IMR-90 (cell line): ENCODE results near the gene ENPP7. TPM values are rescaled to one million over a fixed set of nuclear protein-coding genes. Genes with fewer than 3 reads are reported as not detected.

ENCODE experiments used
- ATAC-seq: fragments of 200-7000 bp; cut with Tn5 transposase; 2 replicates; pipeline ENCODE4 v1.9.1; 2020; ENCODE audit warnings: low read depth, mild to moderate bottlenecking, moderate library complexity
- BruUV-seq: library from RNA; stranded (reverse); fragments of 400-500 nt; replicated peaks from 2 replicates; lab custom pipeline; 2021; lab: Mats Ljungman, UMichigan
- CTCF ChIA-PET: fragments of 300-600 bp; formaldehyde crosslinking; extraction: SDS; loops from one replicate; lab custom pipeline; 2021; ENCODE audit warnings: antibody characterized with exemption; lab: Yijun Ruan, JAX
- POLR2A ChIA-PET: fragments of 300-600 bp; sonication (Branson Sonifier 250); formaldehyde crosslinking; loops from one replicate; lab custom pipeline; 2022; ENCODE audit warnings: antibody characterized with exemption; ENCODE audit not compliant: unreplicated experiment; lab: Charles Lee
- DNase-seq: peaks from one replicate; pipeline ENCODE4 v3.0.0; 2013
- H2AFZ ChIP-seq: replicated peaks from 2 replicates; pipeline ENCODE3; 2013; ENCODE audit warnings: low read length, mild to moderate bottlenecking; ENCODE audit not compliant: poor library complexity
- H2AK5ac ChIP-seq: 2 replicates; pipeline ENCODE4 v1.6.1; 2013; ENCODE audit warnings: low read depth, low read length, inconsistent platforms
- H2AK9ac ChIP-seq: replicated peaks from 2 replicates; pipeline ENCODE3; 2013; ENCODE audit warnings: mild to moderate bottlenecking, low read depth, low read length, moderate library complexity; ENCODE audit not compliant: poor library complexity
- H2BK120ac ChIP-seq: 2 replicates; pipeline ENCODE4 v1.6.1; 2013; ENCODE audit warnings: low read depth, low read length, inconsistent platforms
- H2BK15ac ChIP-seq: 3 replicates; pipeline ENCODE4 v1.6.1; 2013; ENCODE audit warnings: low read depth, low read length, inconsistent platforms
- H2BK20ac ChIP-seq: 2 replicates; pipeline ENCODE4 v1.6.1; 2013; ENCODE audit warnings: low read depth, mild to moderate bottlenecking, inconsistent platforms, low read length, moderate library complexity
- H2BK5ac ChIP-seq: 2 replicates; pipeline ENCODE4 v1.6.1; 2013; ENCODE audit warnings: mild to moderate bottlenecking, low read depth, low read length, inconsistent platforms; ENCODE audit not compliant: poor library complexity, severe bottlenecking
- H3K14ac ChIP-seq: replicated peaks from 2 replicates; pipeline ENCODE4 v1.6.1; 2013; ENCODE audit warnings: low read depth, low read length, inconsistent platforms
- H3K18ac ChIP-seq: 2 replicates; pipeline ENCODE4 v1.6.1; 2013; ENCODE audit warnings: low read depth, low read length, control low read depth
- H3K23ac ChIP-seq: 2 replicates; pipeline ENCODE4 v1.6.1; 2013; ENCODE audit warnings: low read depth, low read length, inconsistent platforms
- H3K27ac ChIP-seq: 2 replicates; pipeline ENCODE4 v1.5.1; 2013; ENCODE audit warnings: mild to moderate bottlenecking, control low read depth, low read length; ENCODE audit not compliant: insufficient read depth
- H3K27me3 ChIP-seq: 2 replicates; pipeline ENCODE4 v1.6.1; 2013; ENCODE audit warnings: low read length; ENCODE audit not compliant: control insufficient read depth, insufficient read depth
- H3K36me3 ChIP-seq: 2 replicates; pipeline ENCODE4 v1.6.1; 2013; ENCODE audit warnings: low read length, mixed read lengths; ENCODE audit not compliant: control insufficient read depth, insufficient read depth
- H3K4ac ChIP-seq: 2 replicates; pipeline ENCODE4 v1.6.1; 2013; ENCODE audit warnings: low read depth, low read length, inconsistent platforms
- H3K4me1 ChIP-seq: 2 replicates; pipeline ENCODE4 v1.6.1; 2013; ENCODE audit warnings: low read length, mixed read lengths; ENCODE audit not compliant: control insufficient read depth, insufficient read depth
- H3K4me2 ChIP-seq: 2 replicates; pipeline ENCODE4 v1.6.1; 2013; ENCODE audit warnings: low read depth, mild to moderate bottlenecking, control low read depth, low read length, moderate library complexity
- H3K4me3 ChIP-seq: 2 replicates; pipeline ENCODE4 v1.5.1; 2013; ENCODE audit warnings: low read depth, mild to moderate bottlenecking, control low read depth, low read length, moderate library complexity; ENCODE audit not compliant: insufficient read depth
- H3K56ac ChIP-seq: 2 replicates; pipeline ENCODE4 v1.6.1; 2013; ENCODE audit warnings: low read length, inconsistent platforms; ENCODE audit not compliant: insufficient read depth; ENCODE audit errors: extremely low read depth
- H3K79me1 ChIP-seq, 2 experiments: 2 replicates each; pipeline ENCODE4 v1.6.1; 2013; ENCODE audit warnings: low read length in 2 of 2, inconsistent platforms in 1 of 2, low read depth in 1 of 2
- H3K9ac ChIP-seq: 2 replicates; pipeline ENCODE4 v1.6.1; 2013; ENCODE audit warnings: low read depth, low read length, control low read depth
- H3K9me1 ChIP-seq: 2 replicates; pipeline ENCODE4 v1.6.1; 2013; ENCODE audit warnings: low read length, inconsistent platforms; ENCODE audit not compliant: insufficient read depth
- H3K9me3 ChIP-seq: 2 replicates; pipeline ENCODE4 v1.6.1; 2013; ENCODE audit warnings: low read length; ENCODE audit not compliant: control insufficient read depth, insufficient read depth
- H4K20me1 ChIP-seq: 2 replicates; pipeline ENCODE4 v1.6.1; 2013; ENCODE audit warnings: low read length, inconsistent platforms; ENCODE audit not compliant: insufficient read depth
- H4K5ac ChIP-seq: 2 replicates; pipeline ENCODE4 v1.6.1; 2013; ENCODE audit warnings: mild to moderate bottlenecking, low read depth, low read length, control low read depth
- H4K8ac ChIP-seq, 2 experiments: 2 replicates each; pipeline ENCODE4 v1.6.1; 2013; ENCODE audit warnings: low read depth in 2 of 2, low read length in 2 of 2, control low read depth in 1 of 2, inconsistent platforms in 1 of 2
- H4K91ac ChIP-seq: 2 replicates; pipeline ENCODE4 v1.6.1; 2013; ENCODE audit warnings: low read depth, low read length, inconsistent platforms; ENCODE audit not compliant: insufficient read depth
- BHLHE40 ChIP-seq: fragments of 150-350 bp; IDR thresholded peaks from 2 replicates; pipeline ENCODE4 v1.6.1; 2016; ENCODE audit warnings: mild to moderate bottlenecking, low read depth, low read length
- CEBPB ChIP-seq: IDR thresholded peaks from 2 replicates; pipeline ENCODE4 v1.6.1; 2012; ENCODE audit warnings: low read depth, low read length, improper control_type of control experiment
- CHD1 ChIP-seq: IDR thresholded peaks from 2 replicates; pipeline ENCODE4 v1.6.1; 2012; ENCODE audit warnings: low read depth, low read length, improper control_type of control experiment
- CTCF ChIP-seq: conservative IDR thresholded peaks from 2 replicates; pipeline ENCODE4 v1.5.1; 2012; ENCODE audit warnings: mild to moderate bottlenecking, low read depth, low read length, improper control_type of control experiment
- ELK1 ChIP-seq: fragments of 150-350 bp; IDR thresholded peaks from 2 replicates; pipeline ENCODE4 v1.6.1; 2016; ENCODE audit warnings: low read depth, mild to moderate bottlenecking, low read length, moderate library complexity, borderline replicate concordance
- FOS ChIP-seq: fragments of 150-350 bp; IDR thresholded peaks from 2 replicates; pipeline ENCODE4 v1.6.1; 2016; ENCODE audit warnings: low read depth, low read length
- MAFK ChIP-seq: IDR thresholded peaks from 2 replicates; pipeline ENCODE4 v1.6.1; 2012; ENCODE audit warnings: low read depth, low read length, improper control_type of control experiment
- MAZ ChIP-seq: IDR thresholded peaks from 2 replicates; pipeline ENCODE4 v1.6.1; 2012; ENCODE audit warnings: low read depth, mild to moderate bottlenecking, low read length, improper control_type of control experiment, moderate library complexity, borderline replicate concordance
- MXI1 ChIP-seq: IDR thresholded peaks from 2 replicates; pipeline ENCODE4 v1.6.1; 2012; ENCODE audit warnings: low read depth, mild to moderate bottlenecking, low read length, moderate library complexity, borderline replicate concordance
- NFE2L2 ChIP-seq: fragments of 150-350 bp; IDR thresholded peaks from 2 replicates; pipeline ENCODE4 v1.6.1; 2016; ENCODE audit warnings: low read depth, mild to moderate bottlenecking, low read length
- POLR2A ChIP-seq: IDR thresholded peaks from 2 replicates; pipeline ENCODE4 v1.6.1; 2012; ENCODE audit warnings: mild to moderate bottlenecking, low read depth, low read length
- RAD21 ChIP-seq: IDR thresholded peaks from 2 replicates; pipeline ENCODE4 v1.6.1; 2012; ENCODE audit warnings: low read length, improper control_type of control experiment
- RCOR1 ChIP-seq: IDR thresholded peaks from 2 replicates; pipeline ENCODE4 v1.6.1; 2012; ENCODE audit warnings: mild to moderate bottlenecking, low read length, improper control_type of control experiment; ENCODE audit not compliant: insufficient replicate concordance
- RFX5 ChIP-seq: IDR thresholded peaks from 2 replicates; pipeline ENCODE4 v1.8.0; 2012; ENCODE audit warnings: low read depth, mild to moderate bottlenecking, low read length, moderate library complexity
- SMC3 ChIP-seq: fragments of 150-350 bp; IDR thresholded peaks from 2 replicates; pipeline ENCODE4 v1.6.1; 2016; ENCODE audit warnings: low read depth, mild to moderate bottlenecking, antibody characterized with exemption, low read length, moderate library complexity
- USF2 ChIP-seq: fragments of 150-350 bp; IDR thresholded peaks from 2 replicates; pipeline ENCODE4 v1.6.1; 2017; ENCODE audit warnings: mild to moderate bottlenecking, antibody characterized with exemption, low read length, low read depth
- WGBS, 2 experiments: methylation state at CpG; one replicate each; pipeline versions ENCODE4 v1.1.5 to v1.1.7; 2013; ENCODE audit warnings: missing lambda C conversion rate in 2 of 2; ENCODE audit not compliant: insufficient read length in 1 of 2; ENCODE audit errors: extremely low coverage in 2 of 2; 5-methylcytosine and 5-hydroxymethylcytosine counted together
- dilution Hi-C: fragments of 300-500 bp; cut with HindIII; formaldehyde crosslinking; loops from one replicate; pipeline ENCODE4 v1.14.3; 2018; ENCODE audit warnings: low sequenced_read_pairs; ENCODE audit not compliant: unreplicated experiment
- in situ Hi-C: fragments of 300-500 bp; cut with MboI; formaldehyde crosslinking; loops from 3 replicates; pipeline ENCODE4 v1.14.3; 2019; ENCODE audit warnings: low sequenced_read_pairs, inconsistent platforms, mixed read lengths
- intact Hi-C: fragments of 100-400 bp; cut with micrococcal nuclease; formaldehyde crosslinking; loops from 2 replicates; pipeline ENCODE4 v1.10.0; 2022
- polyA plus RNA-seq, 3 experiments: library from polyadenylated mRNA; depleted of rRNA; stranded (reverse); fragments of >200 nt; gene quantifications; 2 replicates each; pipeline ENCODE4 v1.2.3, GENCODE V29; 2012; ENCODE audit warnings: low replicate concordance in 1 of 3
- total RNA-seq: library from RNA; depleted of rRNA; stranded (reverse); fragments of >200 nt; gene quantifications from 2 replicates; pipeline ENCODE4 v1.2.3, GENCODE V29; 2012

Gene ENPP7
- total and polyA plus RNA-seq, 2 of the 4 experiments (the other 2 are of a cell fraction): not detected

- no peaks in the 10 kb centered on the region for H3K9me1 ChIP-seq
- H2BK20ac ChIP-seq: no peak overlapping the region
- H3K4me2 ChIP-seq: no peak overlapping the region
- H2BK120ac ChIP-seq: no peak overlapping the region
- H3K9ac ChIP-seq: no peak overlapping the region
- H4K20me1 ChIP-seq: no peaks in the 10 kb centered on the region
- H3K56ac ChIP-seq: no peak overlapping the region
- no peak overlapping the region for H3K27ac ChIP-seq
- no TSS peak for BruUV-seq
- ChIA-PET POLR2A (no interaction called here), CTCF (interaction anchor here (0.6 kb wide), 1 partner anchor 620 kb away, joined by 3 read pairs; no protein-coding TSS in a partner anchor)
- no peaks in the 10 kb centered on the region for H3K36me3 ChIP-seq
- no peak overlapping the region for H2AK9ac ChIP-seq
- H3K23ac ChIP-seq: no peak overlapping the region
- H3K4me1 ChIP-seq: no peaks in the 10 kb centered on the region
- H4K91ac ChIP-seq: no peak overlapping the region
- ATAC-seq: no peak
- TF ChIP-seq POLR2A: no peak
- no peak for TF ChIP-seq CTCF
- no peak for TF ChIP-seq NFE2L2
- no peak for TF ChIP-seq RCOR1
- no peak for TF ChIP-seq FOS
- TF ChIP-seq SMC3: no peak
- no peak for TF ChIP-seq RAD21
- no peak for TF ChIP-seq BHLHE40
- TF ChIP-seq CHD1: no peak
- TF ChIP-seq MAFK: no peak
- no peak for TF ChIP-seq CEBPB
- TF ChIP-seq ELK1: no peak
- TF ChIP-seq USF2: no peak
- TF ChIP-seq MXI1: no peak
- TF ChIP-seq MAZ: no peak
- no peak for TF ChIP-seq RFX5
- H4K8ac ChIP-seq: no peak overlapping the region
- dilution Hi-C loops: no loop called here
- WGBS, 2 experiments: no CpG with 5 or more reads among the region's 9 CpGs
- H3K14ac ChIP-seq: no peak overlapping the region
- H2BK5ac ChIP-seq: no peak overlapping the region
- no peak for DNase-seq
- H3K4ac ChIP-seq: no peak overlapping the region
- no peak overlapping the region for H3K4me3 ChIP-seq
- in situ Hi-C loops: loop anchor here (25.0 kb wide), 1 partner anchor 617 kb away; no protein-coding TSS in a partner anchor
- no peak overlapping the region for H4K5ac ChIP-seq
- no peaks in the 10 kb centered on the region for H3K79me1 ChIP-seq
- H3K27me3 ChIP-seq: peaks cover 4% of the 10 kb centered on the region; the same call in 1 of the 2 replicates
- intact Hi-C loops: no loop called here
- no peak overlapping the region for H2AK5ac ChIP-seq
- no peak overlapping the region for H2BK15ac ChIP-seq
- no peak overlapping the region for H2AFZ ChIP-seq
- H3K18ac ChIP-seq: no peak overlapping the region
- H3K9me3 ChIP-seq: no peaks in the 10 kb centered on the region
Observed at GRCh38 chr17:79704691-79705090, 26.1 kb upstream of the ENPP7 start.
